Activated effector memory CD4-positive, alpha-beta T cell treated with anti-CD3 and anti-CD28 coated beads, Interleukin-2, amount 50 U/mL, for 16 hours (primary cell): ENCODE results near the gene ACTR8.

Experiments used
- DNase-seq: peaks from one replicate; pipeline ENCODE4 v3.0.0-alpha.2; 2020

The ACTR8 gene

GRCh38 chr3:53863145-53863544 is 18.8 kb downstream of the ACTR8 start:
- no peak for DNase-seq

- DNase-seq, result no peak
These were observed 19.7 kb downstream of the ACTR8 start for GRCh38 chr3:53862241-53862640.

GRCh38 chr3:53860196-53860595 is 21.8 kb downstream of the ACTR8 start:
- DNase-seq, result no peak

- no peak for DNase-seq
These were observed 22.8 kb downstream of the ACTR8 start for GRCh38 chr3:53859178-53859577.

GRCh38 chr3:53858096-53858741 is 23.7 kb downstream of the ACTR8 start:
- DNase-seq, result no peak

- no peak for DNase-seq
These were observed 25.0 kb downstream of the ACTR8 start for GRCh38 chr3:53856964-53857363.

GRCh38 chr3:53850895-53851294 is 31.1 kb downstream of the ACTR8 start:
- DNase-seq, result no peak

- DNase-seq, result no peak
These were observed 32.0 kb downstream of the ACTR8 start for GRCh38 chr3:53849916-53850315.

- no peak for DNase-seq
These were observed 35.1 kb downstream of the ACTR8 start for GRCh38 chr3:53846851-53847155.

GRCh38 chr3:53846134-53846850 is 35.7 kb downstream of the ACTR8 start, which contains the start of the genes CHDH and IL17RB:
TSS of gene CHDH (minus strand) at chr3:53846419. CDS start at chr3:53824008, 22,411 bp downstream.
TSS of gene IL17RB (plus strand) at chr3:53846568. CDS start at chr3:53846589, 21 bp downstream.
- no peak for DNase-seq

GRCh38 chr3:53845881-53846133 is 36.1 kb downstream of the ACTR8 start:
- no peak for DNase-seq

- DNase-seq, result no peak
These were observed 36.7 kb downstream of the ACTR8 start for GRCh38 chr3:53845103-53845880.

- DNase-seq, result no peak
These were observed 37.5 kb downstream of the ACTR8 start for GRCh38 chr3:53844262-53845102.

- no peak for DNase-seq
These were observed 38.5 kb downstream of the ACTR8 start for GRCh38 chr3:53843195-53844177.

GRCh38 chr3:53842436-53843194 is 39.3 kb downstream of the ACTR8 start:
- no peak for DNase-seq

- DNase-seq, result no peak
These were observed 40.7 kb downstream of the ACTR8 start for GRCh38 chr3:53841296-53841695.

- DNase-seq, result no peak
These were observed 44.6 kb downstream of the ACTR8 start for GRCh38 chr3:53837331-53837730.

- no peak for DNase-seq
These were observed 45.7 kb downstream of the ACTR8 start for GRCh38 chr3:53836084-53836872.

- no peak for DNase-seq
These were observed 46.7 kb downstream of the ACTR8 start for GRCh38 chr3:53835257-53835656.

GRCh38 chr3:53834429-53835095 is 47.4 kb downstream of the ACTR8 start:
- no peak for DNase-seq
